T-helper 1 cell (primary cell): Measurements from ENCODE around the gene DENND1A.
A peak's percentile ranks its signal among the peaks of the same experiment; 100 is the strongest.
"Not testable (repeated sequence)": the region's sequence is repeated elsewhere in the genome, so short reads cannot be mapped to it uniquely, and the experiment has no call there.

Experiments used
- DNase-seq, 5 donors: peaks; one replicate each; pipeline ENCODE4 v3.0.0-alpha.2; 2012 to 2020

The DENND1A gene

DNA sequence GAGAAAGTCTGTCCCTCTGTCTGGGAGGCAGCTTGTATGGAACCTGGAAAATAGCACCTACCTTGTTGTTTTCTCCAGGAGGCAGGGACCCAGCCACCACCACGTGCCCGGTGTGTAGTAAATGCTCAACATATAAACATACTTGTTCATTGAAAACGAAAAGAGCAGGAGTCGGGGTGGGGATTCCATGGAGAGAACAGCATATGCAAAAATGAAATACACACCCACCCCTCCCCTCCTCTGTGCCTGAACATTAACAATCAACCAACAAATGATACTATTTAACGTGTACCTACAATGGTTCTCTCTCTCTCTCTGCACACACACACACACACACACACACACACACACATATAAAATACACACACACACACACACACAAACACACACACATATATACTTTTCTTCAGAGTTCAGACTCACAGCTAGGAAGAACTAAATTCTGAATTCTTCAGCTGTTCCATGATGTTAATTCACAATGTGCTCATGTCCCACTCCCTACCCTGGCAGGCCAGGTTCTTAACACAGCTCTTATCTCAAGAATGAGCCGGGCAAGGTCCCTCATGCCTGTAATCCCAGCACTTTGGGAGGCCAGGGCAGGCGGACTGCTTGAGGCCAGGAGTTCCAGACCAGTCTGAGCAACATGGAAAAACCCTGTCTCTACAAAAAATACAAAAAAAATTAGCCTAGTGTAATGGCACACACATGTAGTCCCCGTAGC is 16.3 kb upstream of the DENND1A start:
- DNase-seq = no peak

DNA sequence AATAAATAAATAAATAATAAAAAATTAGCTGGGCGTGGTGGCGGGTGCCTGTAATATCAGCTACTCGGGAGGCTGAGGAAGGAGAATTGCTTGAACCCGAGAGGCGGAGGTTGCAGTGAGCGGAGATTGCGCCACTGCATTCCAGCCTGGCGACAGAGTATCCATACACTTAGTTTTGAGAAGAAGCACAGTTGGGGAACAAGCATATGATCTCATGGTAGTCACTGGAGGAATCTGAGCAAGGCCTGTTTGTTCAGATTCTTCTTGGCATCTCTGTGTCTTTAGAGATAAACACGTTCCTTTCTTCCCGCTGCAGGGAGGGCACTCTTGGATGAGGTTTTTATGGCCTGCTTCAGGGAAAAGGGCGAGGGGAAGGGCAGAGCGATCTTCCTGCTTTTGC is 15.6 kb upstream of the DENND1A start:
- DNase-seq = no peak

DNA sequence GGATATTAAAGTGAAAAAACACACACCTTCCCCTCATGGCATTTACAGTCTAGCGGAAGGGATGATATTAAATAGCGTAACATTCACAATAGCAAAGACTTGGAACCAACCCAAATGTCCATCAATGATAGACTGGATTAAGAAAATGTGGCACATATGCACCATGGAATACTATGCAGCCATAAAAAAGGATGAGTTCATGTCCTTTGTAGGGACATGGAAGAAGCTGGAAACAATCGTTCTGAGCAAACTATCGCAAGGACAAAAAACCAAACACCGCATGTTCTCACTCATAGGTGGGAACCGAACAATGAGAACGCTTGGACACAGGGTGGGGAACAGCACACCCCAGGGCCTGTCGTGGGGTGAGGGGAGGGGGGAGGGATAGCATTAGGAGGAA is 14.5 kb upstream of the DENND1A start:
- DNase-seq = not testable (repeated sequence)

- no peak for DNase-seq
Observed at GRCh38 chr9:123943671-123944070, 13.7 kb upstream of the DENND1A start.

GRCh38 chr9:123942542-123942941 is 12.6 kb upstream of the DENND1A start:
- DNase-seq = no peak

DNA sequence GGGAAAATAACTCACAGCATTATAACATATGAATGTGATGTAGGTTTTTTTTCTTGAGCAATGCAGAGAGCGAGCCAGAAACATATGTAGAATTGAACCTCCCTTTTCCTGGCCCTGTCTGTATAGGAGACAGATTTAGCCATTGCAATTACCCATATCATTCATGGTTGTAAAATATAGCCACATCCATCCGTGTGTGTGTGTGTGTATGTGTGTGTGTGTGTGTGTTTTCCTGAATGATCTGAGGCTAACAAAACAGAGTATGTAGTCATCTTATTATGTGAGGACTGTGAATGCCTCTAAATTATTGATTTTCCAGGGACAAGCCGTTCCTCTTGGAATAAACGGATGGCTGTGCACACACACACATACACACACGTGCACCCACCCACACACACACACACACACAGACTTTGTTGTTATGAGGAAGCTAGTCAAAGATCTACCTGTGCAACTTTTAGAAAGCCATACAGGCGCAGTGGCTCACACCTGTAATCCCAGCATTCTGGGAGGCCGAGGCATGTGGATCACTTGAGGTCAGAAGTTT is 11.7 kb upstream of the DENND1A start:
- DNase-seq = no peak

- DNase-seq = no peak
Observed at GRCh38 chr9:123940721-123941523, 11.0 kb upstream of the DENND1A start.

GRCh38 chr9:123938401-123938800 is 8.5 kb upstream of the DENND1A start:
- DNase-seq = no peak

- DNase-seq = not testable (repeated sequence)
Observed at GRCh38 chr9:123936575-123936974, 6.6 kb upstream of the DENND1A start.

DNA sequence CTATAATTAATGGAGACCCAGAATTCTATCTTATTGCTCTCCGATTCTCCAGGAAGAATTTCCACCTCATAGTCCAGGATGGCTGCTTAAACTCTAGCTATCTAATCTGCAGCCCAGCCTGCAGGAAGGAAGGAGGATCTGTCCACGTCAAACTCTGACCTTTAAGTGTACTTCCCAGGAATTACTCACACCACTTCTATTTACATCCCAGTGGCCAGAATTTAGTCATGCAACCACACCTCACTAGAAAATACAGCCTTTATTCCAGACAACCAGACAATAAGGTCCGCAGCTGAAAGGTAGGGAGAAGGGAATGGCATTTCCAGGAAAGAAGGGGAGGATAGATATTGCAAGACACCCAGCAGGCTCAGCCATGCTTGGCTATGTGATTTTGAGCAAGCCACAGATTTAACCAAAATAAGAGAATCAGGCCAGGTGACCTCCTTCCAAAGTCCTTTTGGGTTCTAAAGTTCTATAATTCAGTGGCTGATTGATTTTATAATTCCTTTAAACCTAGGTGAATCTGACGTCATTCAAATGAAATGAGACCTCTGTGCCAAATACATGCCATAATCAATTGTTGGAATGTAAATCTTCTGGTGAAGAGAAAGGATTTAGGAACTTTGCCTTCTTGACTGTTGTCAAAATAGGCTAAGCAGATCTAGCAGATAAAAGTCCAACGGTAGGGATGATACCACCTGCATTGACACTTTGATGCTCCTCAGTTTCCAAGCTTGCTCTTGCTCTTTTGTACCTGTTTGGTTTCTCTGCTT is 3.7 kb upstream of the DENND1A start:
- no peak for DNase-seq

DNA sequence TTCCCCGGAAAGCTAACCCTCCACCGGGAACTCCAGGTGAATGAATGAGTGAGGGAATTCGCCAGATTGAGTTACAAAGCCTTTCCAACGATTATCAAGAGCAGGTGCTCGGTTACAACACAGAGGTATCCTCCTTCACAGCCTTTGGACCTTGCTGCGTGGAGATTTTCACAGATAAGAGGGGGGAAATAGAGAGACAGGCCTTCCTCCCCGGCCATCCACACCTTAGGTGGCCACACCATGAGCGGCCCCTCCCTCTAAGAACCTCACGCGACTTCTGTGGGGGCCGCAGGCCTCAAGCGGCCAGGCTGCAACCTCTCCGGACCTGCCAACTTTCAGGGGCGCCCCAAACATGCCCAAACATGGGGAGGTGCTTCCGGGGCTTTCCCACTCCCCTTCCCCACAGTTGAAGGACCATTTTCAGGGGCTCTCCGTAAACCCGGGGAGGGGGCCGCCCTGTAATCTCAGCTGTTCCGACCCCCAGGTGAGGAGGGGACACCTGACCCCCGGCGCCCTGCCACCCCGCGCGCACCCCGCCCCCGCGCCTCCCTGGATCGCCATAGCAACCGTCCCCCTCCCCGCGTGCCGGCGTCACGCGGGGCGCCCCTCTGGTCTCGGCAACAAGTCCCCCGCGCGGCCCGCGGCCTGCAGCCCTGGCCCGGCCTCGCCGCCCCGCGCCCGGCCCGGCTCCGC is 603 bp downstream of the DENND1A start:
- peak in 4 of 5 donors; percentile 2 to 17 (median 14) for DNase-seq

GRCh38 chr9:123928533-123929176 is 1.3 kb downstream of the DENND1A start:
- no peak for DNase-seq

DNA sequence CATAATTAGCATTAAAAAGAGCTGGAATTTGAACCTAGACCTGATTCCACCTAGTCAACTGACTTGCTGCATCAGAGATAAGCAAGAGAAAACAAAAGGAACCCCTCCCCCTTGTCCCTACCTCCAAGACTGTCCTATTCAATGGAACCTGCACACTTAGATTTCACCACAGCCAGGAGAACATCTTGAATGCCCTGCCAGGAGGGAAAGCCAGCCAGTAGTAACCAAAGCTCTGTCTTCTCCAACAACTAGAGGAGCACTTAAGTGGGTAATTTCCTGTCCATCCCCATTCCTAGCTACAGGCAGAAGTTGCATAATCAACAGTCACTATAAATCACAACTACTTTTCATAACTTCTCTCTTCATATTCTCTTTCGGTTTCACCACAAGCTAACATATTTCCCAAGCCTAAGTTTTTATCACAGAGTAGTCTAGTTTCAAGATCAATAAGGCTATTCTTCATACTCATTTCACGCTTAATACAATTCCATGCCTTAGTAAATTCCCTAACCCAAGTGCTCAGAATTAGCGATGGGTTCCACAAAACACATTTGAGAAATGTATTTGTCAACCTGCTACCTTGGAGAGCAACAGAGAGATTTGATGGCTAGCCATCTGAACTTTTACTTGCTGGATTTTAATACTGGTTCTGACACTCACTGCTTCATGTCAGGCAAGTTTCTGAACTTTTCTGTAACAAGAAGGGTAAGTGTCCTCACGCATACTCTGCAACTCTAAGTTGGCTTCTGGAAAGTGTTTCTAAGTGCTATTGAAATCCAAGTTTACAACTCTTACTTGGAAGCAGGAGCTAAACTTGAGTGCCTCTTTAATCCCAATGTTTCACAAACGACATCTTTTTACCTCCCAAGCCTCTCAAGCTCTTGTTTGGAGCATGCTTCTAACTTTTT is 2.0 kb downstream of the DENND1A start:
- DNase-seq = peak in 1 of 5 donors; percentile 28

DNA sequence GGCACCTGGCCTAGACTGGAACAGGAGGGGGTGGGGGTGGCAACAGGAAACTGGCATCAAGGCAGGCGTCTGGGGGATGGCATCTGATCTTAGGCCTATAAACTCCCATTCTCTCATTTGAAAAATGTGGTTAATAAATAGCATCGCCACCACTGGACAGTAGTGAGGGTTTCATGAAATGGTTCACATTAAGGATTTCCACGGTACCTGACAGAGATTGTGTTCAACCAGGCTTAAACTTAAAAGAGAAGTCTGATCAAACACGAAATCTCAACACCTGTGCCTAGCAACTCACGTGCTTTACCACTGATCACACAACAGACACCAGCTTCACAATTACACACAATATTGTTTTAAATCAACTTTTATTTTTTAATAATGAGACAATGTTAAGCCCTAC is 3.0 kb downstream of the DENND1A start:
- no peak for DNase-seq

- DNase-seq = no peak
Observed at GRCh38 chr9:123925819-123926218, 4.1 kb downstream of the DENND1A start.

GRCh38 chr9:123925161-123925560 is 4.8 kb downstream of the DENND1A start:
- DNase-seq = no peak

GRCh38 chr9:123924727-123925126 is 5.2 kb downstream of the DENND1A start:
- DNase-seq = no peak

- DNase-seq = no peak
Observed at GRCh38 chr9:123923884-123924283, 6.0 kb downstream of the DENND1A start.

GRCh38 chr9:123923377-123923776 is 6.5 kb downstream of the DENND1A start:
- no peak for DNase-seq

DNA sequence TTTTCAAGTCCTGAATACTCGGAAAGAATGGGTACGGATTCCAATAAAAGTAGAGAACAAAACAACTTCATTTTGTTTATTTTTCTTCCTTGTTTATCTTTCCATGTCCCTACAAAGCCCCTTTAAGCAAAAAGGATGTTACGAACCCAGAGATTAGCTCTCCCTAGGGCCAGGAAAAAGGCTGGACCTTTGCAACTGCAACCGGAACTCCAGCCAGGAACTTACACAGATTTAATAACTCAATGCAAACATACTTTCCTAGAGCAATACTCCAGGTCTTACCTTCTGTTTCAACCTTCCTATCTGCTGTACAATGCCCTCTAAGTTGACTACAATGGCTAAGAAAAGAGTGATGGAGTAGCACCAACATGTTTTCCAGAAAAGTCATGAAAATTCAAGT is 7.0 kb downstream of the DENND1A start:
- no peak for DNase-seq

- no peak for DNase-seq
Observed at GRCh38 chr9:123922431-123922830, 7.5 kb downstream of the DENND1A start.
